ENCODE measurements around the gene C11orf91. TPM values are rescaled to one million over a fixed set of nuclear protein-coding genes. Genes with fewer than 3 reads are reported as not detected.

Gene C11orf91
- total RNA-seq, 2 experiments from 2014 or later, result not detected

DNA sequence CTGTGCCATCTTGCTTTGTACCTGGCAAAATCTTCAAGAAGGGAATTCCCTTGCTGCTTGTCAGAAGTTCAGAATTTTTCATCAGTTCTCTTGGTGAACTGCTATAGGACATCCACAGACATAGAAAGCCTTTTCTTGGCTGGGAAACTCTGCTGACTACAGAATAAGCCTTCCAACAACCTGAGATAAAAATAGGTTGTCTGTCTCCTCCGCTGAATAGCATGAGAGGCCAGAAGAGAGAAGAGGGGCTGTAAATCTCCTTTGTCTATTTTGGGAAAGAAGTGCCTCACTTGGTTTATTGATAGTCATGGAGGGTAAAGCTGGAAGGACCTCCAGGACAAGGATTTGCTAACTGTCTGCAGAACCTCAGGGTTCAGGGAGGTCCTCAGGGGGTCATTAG, 48.2 kb downstream of the C11orf91 start:
- H3K4me1 Mint-ChIP-seq (ENCODE audit: low read depth), result no peaks in the 10 kb centered on the region
- H3K27me3 Mint-ChIP-seq, result peaks cover 18% of the 10 kb centered on the region
- no peaks in the 10 kb centered on the region for H3K36me3 Mint-ChIP-seq
- no peak for DNase-seq
- no peak overlapping the region for H3K27ac Mint-ChIP-seq
- no peak overlapping the region for H3K4me3 Mint-ChIP-seq
- CTCF ChIA-PET, result no interaction called here
- POLR2A ChIA-PET, result no interaction called here
- intact Hi-C loops (cut with micrococcal nuclease), result no loop called here
- H3K9me3 Mint-ChIP-seq, result no peaks in the 10 kb centered on the region

DNA sequence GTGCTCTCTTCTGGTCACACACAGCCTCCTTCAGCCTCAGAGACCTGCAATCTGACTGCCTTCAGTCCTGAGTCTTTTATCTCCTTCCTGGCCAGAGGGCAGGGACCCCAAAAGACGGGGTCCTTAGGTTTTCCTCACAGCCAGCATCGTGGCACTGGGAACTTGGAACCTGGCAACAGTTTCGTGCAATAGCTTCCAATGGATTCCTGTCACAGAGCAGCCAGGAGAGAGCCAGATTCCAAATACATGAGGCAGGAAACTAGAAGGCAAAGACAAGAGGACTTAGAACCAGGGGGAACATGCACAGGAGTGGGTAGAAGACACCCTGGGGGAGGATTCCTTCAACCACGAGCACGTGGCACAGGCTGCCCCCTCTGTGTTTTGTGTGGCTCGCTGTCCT, 48.6 kb downstream of the C11orf91 start:
- ChIA-PET CTCF (no interaction called here), POLR2A (no interaction called here)
- Mint-ChIP-seq H3K27me3 (peaks cover 18% of the 10 kb centered on the region), H3K4me1 (ENCODE audit: low read depth) (no peaks in the 10 kb centered on the region), H3K36me3 (no peaks in the 10 kb centered on the region), H3K27ac (no peak overlapping the region), H3K9me3 (no peaks in the 10 kb centered on the region), H3K4me3 (no peak overlapping the region)
- intact Hi-C loops (cut with micrococcal nuclease), result no loop called here
- DNase-seq, result no peak

DNA sequence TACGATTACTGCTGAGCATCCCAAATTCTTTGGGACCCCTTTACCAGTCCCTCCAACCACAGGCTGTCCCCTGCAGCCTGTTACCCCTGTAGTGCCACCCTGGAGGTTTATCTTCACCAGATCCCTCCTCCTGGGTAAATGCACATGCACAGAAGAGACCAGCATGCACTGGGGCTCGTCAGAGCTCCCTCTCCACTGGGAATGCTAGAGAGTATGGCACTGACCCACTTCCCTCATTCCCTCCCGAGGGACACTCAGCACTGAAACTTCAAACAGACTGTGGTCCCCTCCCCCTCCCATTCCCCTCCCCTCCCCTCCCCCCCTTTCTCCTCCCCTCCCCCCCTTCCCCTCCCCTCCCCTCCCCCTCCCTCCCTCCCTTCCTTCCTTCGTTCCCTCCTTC, 49.1 kb downstream of the C11orf91 start:
- Mint-ChIP-seq H3K36me3 (no peaks in the 10 kb centered on the region), H3K27me3 (peaks cover 17% of the 10 kb centered on the region), H3K9me3 (no peaks in the 10 kb centered on the region), H3K4me1 (ENCODE audit: low read depth) (no peaks in the 10 kb centered on the region), H3K4me3 (no peak overlapping the region), H3K27ac (no peak overlapping the region)
- DNase-seq, result no peak
- ChIA-PET POLR2A (no interaction called here), CTCF (no interaction called here)
- intact Hi-C loops (cut with micrococcal nuclease), result no loop called here

DNA sequence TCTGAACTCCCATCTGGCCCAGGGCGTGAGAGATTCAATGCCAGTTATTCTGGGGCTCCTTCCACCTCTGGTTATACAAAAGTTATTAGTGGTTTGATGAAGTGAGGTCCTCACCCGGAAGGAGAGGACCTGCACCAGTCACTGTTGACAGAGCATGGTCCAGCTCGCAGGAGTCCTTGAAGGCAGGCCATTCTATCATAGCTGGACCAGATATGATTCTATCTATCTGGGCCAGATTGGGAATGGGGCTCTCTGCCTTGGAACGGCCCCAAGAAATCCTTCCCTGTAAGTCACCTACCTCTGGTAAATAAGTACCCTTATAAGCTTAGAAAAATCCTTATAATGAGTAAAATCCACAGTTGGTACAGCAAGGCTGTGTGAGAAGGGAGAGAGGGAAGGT, 50.7 kb downstream of the C11orf91 start:
- ChIA-PET POLR2A (no interaction called here), CTCF (no interaction called here)
- no peak overlapping the region for H3K4me3 Mint-ChIP-seq

More for the DNA sequence above, 50.7 kb downstream of the C11orf91 start:
- DNase-seq, result no peak
- H3K36me3 Mint-ChIP-seq, result no peaks in the 10 kb centered on the region
- intact Hi-C loops (cut with micrococcal nuclease), result no loop called here
- no peaks in the 10 kb centered on the region for H3K9me3 Mint-ChIP-seq
- no peak overlapping the region for H3K27ac Mint-ChIP-seq
- peaks cover 13% of the 10 kb centered on the region for H3K27me3 Mint-ChIP-seq
- H3K4me1 Mint-ChIP-seq (ENCODE audit: low read depth), result no peaks in the 10 kb centered on the region

Other genes with a start within 250 kb of the C11orf91 start
- 10 to 100 TPM; 79.4 TPM for gene CD59, start 35.6 kb upstream of the C11orf91 start, total RNA-seq
- 10 to 100 TPM; 16.5 to 17.7 TPM for gene FBXO3, start 73.7 kb upstream of the C11orf91 start, total RNA-seq
- gene LMO2, start 191.2 kb upstream of the C11orf91 start, total RNA-seq, result not detected